Uterine smooth muscle cell (primary cell): Measurements from ENCODE around the gene TRPM4. TPM values are rescaled to one million over a fixed set of nuclear protein-coding genes. Genes with fewer than 3 reads are reported as not detected.

ENCODE experiments used
- total RNA-seq: library from RNA; depleted of rRNA; stranded (reverse); fragments of >200 nt; gene quantifications from 2 replicates; pipeline ENCODE4 v1.2.3, GENCODE V29; 2014

The TRPM4 gene
- total RNA-seq, result 10.2 and 17.1 TPM in 2 replicates

DNA sequence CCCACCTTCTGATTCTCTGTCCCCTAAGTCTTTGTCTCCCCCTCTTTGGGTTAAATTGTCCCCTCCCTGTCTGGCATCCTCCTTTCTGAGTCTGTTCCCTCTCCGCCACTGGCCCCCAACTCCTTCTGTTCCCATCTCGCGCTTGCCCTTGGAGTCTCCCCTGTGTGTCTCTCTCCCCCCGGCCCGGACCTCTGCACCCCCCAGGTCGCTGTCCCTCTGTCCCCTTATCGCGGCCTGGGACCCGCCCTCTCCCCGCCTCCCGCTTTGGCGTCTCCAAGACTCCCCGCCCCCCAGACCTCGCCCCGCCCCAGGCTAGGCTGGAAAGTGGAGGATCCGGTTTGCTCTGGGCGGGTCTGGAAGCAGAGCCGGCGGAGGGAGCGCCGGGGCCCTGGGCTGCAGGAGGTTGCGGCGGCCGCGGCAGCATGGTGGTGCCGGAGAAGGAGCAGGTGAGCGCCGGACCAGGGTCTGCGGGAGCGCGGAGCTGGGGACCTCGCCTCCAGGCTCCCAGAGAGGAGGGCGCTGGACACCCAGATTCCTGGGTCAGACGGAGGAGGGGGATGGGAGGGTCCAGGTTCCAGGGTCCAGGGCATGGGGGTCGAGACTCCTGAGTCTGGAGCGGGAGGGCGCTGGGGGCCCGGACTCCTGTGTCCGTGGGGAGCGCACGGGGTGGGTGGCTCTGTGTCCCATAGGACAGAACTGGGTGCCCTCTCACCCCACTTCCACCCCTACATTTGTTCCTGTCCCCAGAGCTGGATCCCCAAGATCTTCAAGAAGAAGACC is at the start of gene TRPM4:
Gene TRPM4, plus strand, starts transcription at position 348 of the 780 bp plus-strand sequence. Its CDS starts 75 bp downstream, at position 423.

DNA sequence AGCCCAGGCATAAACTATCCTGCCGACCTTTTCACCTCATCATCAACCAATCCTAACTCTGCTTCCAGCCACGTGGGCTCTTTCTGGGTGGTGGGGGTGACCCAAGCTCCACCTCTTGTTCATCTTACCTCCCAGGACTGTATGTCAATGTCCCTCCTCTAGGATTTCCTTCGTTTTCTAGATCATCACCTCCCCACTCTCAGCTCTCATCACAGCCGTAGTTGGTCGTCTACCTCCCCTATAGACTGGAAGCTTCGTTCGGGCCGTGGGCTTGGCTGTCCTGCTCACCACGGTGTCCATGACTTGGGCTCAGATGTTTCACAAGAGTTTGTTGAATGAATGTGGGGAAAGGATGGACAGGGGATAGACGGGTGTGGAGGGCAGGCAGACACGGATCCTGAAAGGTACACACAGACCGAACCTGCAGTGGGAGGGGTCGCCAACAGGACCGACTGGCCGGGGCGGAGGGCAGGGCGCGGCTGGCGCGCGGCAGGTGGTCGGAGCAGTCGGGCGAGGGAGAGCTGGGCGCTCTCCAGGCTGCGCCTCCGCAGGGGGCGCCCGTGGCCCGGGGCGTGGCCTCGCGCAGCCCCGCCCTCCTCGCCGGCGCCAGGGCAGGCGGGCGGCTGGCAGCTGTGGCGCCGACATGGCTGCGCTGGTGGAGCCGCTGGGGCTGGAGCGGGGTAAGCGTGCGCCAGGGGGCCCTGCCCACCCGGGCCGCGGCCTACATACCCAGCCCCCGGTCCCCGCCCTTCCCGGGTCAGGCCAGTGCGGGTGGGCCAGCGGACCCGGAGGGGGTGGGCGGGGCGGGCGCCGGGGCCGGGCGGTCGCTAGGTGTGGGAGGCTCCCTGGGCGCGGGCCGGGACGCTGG is 43.6 kb upstream of the TRPM4 start, which contains the start of gene LIN7B:
Gene LIN7B, plus strand, starts transcription at position 609 of the 868 bp plus-strand sequence. Its CDS starts 35 bp downstream, at position 644.

DNA sequence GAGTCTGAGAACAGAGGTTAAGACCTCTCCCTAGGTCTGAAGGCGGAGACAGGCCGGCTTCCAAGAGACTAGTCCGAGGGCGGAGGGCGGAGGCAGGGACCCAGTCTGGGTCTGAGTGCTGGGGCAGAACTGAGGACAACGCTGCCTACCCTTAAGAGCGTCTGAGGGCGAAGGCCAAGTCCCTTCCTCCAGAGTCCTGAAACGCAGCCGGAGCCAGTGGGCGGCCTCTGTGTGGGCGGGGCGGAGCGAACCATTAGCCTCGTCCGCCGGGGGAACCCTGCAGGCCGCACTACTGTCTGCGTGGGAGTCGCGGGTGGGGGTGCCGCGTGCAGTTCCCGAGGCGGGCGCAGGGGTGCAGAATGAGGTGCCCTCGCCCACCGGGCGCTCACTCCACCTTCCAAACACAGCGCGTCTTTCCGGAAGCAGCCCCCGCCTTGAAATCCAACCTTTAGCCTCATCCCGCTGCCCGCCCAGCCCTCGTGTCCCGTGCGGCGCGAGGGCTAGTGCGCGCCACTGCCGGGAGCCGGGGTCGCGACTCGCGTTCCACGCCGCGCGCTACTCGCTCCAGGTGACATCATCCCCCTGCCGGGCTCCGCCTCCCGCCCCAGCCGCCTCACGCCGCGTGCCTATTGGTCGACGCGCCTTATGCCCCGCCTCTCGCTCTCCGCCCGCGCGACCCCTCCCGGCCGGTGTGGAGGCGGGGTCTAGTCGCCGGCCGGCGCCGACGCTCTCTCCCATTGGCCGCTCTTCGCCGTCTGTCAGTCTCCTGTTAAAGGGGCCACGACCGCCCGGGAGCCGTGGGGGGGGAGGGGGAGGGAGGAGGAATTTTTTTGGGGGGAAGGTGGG is 38.8 kb upstream of the TRPM4 start, which contains the start of gene C19orf73:
Gene C19orf73, minus strand, starts transcription at position 579 of the 846 bp plus-strand sequence. Its CDS starts 121 bp downstream, at position 458.

DNA sequence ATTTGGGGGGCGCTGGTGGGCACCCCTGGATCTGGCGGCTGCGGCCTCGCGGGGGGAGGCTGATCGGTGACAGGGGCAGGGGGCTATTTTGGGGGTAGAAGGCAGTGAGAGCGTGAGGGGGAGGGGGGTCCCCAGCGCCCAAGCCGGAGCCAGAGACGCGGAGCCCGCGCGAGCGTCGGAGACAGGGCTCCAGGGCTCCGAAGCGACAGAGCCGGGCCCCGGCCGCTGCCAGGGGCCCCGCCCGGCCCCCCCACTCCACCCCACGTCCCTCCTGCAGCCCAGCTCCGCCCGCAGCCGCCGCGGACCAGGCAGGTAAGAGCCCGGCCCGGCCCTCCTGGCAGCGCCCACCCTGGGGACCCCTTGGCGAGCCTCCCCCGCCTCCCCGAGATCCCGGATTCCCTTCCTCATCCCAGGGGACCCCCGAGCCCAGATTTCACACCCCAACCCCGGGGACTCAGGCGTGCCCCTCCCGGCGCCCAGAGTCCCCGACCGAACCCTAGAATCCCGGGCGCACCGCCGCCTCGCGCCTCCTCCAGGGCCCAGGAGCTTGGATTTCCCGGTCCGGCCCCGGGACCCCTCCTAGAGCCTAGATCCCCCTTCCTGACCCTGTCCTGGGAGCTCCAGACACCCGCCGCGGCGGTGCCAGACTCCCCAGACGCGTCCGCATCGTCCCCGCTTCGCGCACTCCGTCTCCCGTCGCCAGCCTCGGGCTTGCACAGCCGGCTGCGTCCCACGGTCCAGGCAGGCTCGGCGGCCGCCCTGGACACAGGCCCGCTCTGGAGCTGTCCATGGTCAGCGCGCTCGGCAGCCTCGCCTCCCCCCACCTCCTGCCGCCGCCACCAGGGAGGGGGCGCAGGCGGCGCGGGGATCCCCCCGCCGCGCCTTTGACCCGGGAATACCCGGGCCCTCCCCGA is 37.9 kb upstream of the TRPM4 start, which contains the start of gene PPFIA3:
Gene PPFIA3, plus strand, starts transcription at position 134 of the 914 bp plus-strand sequence. CDS start 8,330 bp downstream, outside the sequence.

DNA sequence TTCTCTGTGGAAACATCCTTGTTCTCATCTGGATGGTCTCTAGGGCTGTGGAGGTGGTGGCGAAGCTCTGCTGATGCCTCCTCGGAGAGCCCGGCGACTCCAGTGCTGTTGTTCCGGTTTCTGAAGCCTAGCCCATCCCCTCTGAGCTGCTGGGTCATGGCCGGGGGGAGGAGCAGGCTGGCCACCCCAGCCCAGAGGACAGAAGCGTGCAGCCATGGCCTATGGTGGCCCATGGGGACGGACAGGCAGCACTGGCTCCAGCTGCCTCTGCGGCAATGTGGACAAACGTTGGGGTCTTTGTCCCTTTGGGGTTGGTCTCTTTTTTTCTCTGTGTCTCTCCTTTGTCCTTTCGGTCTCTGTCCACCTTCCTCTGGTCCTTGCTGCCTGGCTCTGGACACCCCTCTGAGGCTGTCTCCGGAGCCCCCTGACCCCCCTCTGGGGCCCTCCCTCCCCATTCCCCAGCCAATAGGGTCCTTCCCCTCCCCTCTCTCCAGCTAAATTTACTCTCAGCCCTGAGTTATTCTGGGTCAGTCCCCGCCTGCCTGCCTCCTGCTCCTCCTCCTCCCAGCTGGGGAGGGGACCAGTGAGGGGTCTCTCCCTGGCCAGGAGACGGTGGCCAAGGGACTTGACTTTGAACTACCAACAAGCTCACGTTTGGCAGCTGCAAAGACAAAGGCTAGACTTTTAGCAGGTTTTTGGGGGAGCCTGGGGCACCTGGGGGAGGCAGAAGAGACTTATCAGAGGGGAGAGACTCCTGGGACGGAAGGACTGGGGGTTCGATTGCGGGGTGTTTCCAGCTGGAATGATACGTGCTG is 2.4 kb upstream of the TRPM4 start, which contains the start of gene HRC:
Gene HRC, minus strand, starts transcription at position 392 of the 815 bp plus-strand sequence. Its CDS starts 159 bp downstream, at position 233.

Other genes starting within 250 kb of the TRPM4 start
- gene DHDH, start 224.1 kb upstream of the TRPM4 start, total RNA-seq, result not detected in 2 replicates
- 64.2 and 70.1 TPM in 2 replicates for gene BAX, start 202.9 kb upstream of the TRPM4 start, total RNA-seq
- gene FTL, start 192.5 kb upstream of the TRPM4 start, total RNA-seq, result 901 and 3,848 TPM in 2 replicates
- gene GYS1, start 164.5 kb upstream of the TRPM4 start, total RNA-seq, result 23.4 and 31.5 TPM in 2 replicates
- 213 and 418 TPM in 2 replicates for gene RUVBL2, start 163.9 kb upstream of the TRPM4 start, total RNA-seq
- gene LHB, start 140.7 kb upstream of the TRPM4 start, total RNA-seq, result not detected in 2 replicates
- gene CGB3, start 133.5 kb upstream of the TRPM4 start, total RNA-seq, result not detected in 2 replicates
- not detected in 2 replicates for gene CGB2, start 125.9 kb upstream of the TRPM4 start, total RNA-seq
- not detected in 2 replicates for gene CGB1, start 120.9 kb upstream of the TRPM4 start, total RNA-seq
- not detected in 2 replicates for gene CGB5, start 113.9 kb upstream of the TRPM4 start, total RNA-seq
- not detected in 2 replicates for gene CGB8, start 108.7 kb upstream of the TRPM4 start, total RNA-seq
- 0.22 and 0.37 TPM in 2 replicates for gene CGB7, start 100.0 kb upstream of the TRPM4 start, total RNA-seq
- not detected in 2 replicates for gene NTF4, start 93.0 kb upstream of the TRPM4 start, total RNA-seq
- not detected in 2 replicates for gene KCNA7, start 85.1 kb upstream of the TRPM4 start, total RNA-seq
- gene SNRNP70, start 72.3 kb upstream of the TRPM4 start, total RNA-seq, result 101 and 166 TPM in 2 replicates
- 4.8 and 13.1 TPM in 2 replicates for gene LIN7B, start 43.4 kb upstream of the TRPM4 start, total RNA-seq
- 0.87 and 1.2 TPM in 2 replicates for gene C19orf73, start 38.6 kb upstream of the TRPM4 start, total RNA-seq
- 1.2 and 1.5 TPM in 2 replicates for gene PPFIA3, start 38.2 kb upstream of the TRPM4 start, total RNA-seq
- not detected in 2 replicates for gene HRC, start 2.4 kb upstream of the TRPM4 start, total RNA-seq
- gene SLC6A16, start 167.4 kb downstream of the TRPM4 start, total RNA-seq, result under 0.01 TPM in 2 replicates
- 0.12 TPM in 1 of 2 replicates, not detected in the other for gene CD37, start 177.6 kb downstream of the TRPM4 start, total RNA-seq
- gene TEAD2, start 204.6 kb downstream of the TRPM4 start, total RNA-seq, result 13.7 and 15.6 TPM in 2 replicates
- 0.25 and 0.33 TPM in 2 replicates for gene DKKL1, start 206.1 kb downstream of the TRPM4 start, total RNA-seq
- not detected in 2 replicates for gene KASH5, start 230.5 kb downstream of the TRPM4 start, total RNA-seq